ENCODE data around the gene WDR73.

The WDR73 gene

GRCh38 chr15:84668221-84668982, 14.3 kb upstream of the WDR73 start:
- no peak for DNase-seq (ENCODE audit: insufficient read length, low spot score)

GRCh38 chr15:84666373-84666772, 12.3 kb upstream of the WDR73 start:
- TF ChIP-seq, protein P1, sequence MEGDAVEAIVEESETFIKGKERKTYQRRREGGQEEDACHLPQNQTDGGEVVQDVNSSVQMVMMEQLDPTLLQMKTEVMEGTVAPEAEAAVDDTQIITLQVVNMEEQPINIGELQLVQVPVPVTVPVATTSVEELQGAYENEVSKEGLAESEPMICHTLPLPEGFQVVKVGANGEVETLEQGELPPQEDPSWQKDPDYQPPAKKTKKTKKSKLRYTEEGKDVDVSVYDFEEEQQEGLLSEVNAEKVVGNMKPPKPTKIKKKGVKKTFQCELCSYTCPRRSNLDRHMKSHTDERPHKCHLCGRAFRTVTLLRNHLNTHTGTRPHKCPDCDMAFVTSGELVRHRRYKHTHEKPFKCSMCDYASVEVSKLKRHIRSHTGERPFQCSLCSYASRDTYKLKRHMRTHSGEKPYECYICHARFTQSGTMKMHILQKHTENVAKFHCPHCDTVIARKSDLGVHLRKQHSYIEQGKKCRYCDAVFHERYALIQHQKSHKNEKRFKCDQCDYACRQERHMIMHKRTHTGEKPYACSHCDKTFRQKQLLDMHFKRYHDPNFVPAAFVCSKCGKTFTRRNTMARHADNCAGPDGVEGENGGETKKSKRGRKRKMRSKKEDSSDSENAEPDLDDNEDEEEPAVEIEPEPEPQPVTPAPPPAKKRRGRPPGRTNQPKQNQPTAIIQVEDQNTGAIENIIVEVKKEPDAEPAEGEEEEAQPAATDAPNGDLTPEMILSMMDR (IDR thresholded peaks at IDR 0.05; ENCODE audit: insufficient read depth, missing control alignments): no peak
- no peak for FAIRE-seq
- no peak for DNase-seq (ENCODE audit: insufficient read length, low spot score)

More at GRCh38 chr15:84668221-84668982, 14.3 kb upstream of the WDR73 start:
- FAIRE-seq: no peak
- TF ChIP-seq, protein P1 (IDR thresholded peaks at IDR 0.05; ENCODE audit: insufficient read depth, missing control alignments): no peak

GRCh38 chr15:84661001-84661400, 6.9 kb upstream of the WDR73 start:
- FAIRE-seq (no peak), DNase-seq (ENCODE audit: insufficient read length, low spot score) (no peak)
- TF ChIP-seq, protein P1 (IDR thresholded peaks at IDR 0.05; ENCODE audit: insufficient read depth, missing control alignments): no peak

- FAIRE-seq (no peak), DNase-seq (ENCODE audit: insufficient read length, low spot score) (no peak)
- TF ChIP-seq, protein P1 (IDR thresholded peaks at IDR 0.05; ENCODE audit: insufficient read depth, missing control alignments): no peak
Measured at GRCh38 chr15:84659904-84660781, 6.1 kb upstream of the WDR73 start.

DNA sequence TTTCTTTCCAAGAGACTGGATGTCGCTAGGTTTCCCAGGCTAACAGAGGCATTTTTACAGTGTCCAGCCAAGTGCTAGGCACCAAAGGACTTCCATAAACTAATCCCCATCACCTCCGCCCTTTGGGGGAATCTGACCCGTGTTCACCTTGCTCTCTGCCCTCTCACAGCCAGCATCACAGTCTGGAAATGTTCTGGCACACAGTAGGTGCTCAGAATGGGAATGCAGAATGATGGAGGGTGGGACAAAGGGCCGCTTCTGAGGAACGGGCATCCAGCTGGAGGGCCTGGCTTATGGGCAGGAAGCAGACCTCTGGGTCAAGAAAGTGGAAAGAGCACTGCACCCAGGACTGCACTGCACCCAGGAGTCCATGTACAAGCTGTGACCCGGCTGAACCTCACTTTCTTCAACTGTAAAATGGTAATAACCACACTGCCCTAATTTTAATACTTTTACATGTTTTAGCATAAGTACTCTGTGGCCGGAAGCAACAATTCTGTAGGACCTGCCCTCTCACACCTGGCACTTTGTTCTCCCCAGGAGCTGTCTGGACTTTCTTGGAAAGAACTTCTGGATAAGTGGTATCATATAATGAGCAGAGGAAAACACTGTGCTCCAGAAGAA, 4.8 kb upstream of the WDR73 start:
- DNase-seq (ENCODE audit: insufficient read length, low spot score) (no peak), FAIRE-seq (no peak)
- TF ChIP-seq, protein P1 (IDR thresholded peaks at IDR 0.05; ENCODE audit: insufficient read depth, missing control alignments): no peak

DNA sequence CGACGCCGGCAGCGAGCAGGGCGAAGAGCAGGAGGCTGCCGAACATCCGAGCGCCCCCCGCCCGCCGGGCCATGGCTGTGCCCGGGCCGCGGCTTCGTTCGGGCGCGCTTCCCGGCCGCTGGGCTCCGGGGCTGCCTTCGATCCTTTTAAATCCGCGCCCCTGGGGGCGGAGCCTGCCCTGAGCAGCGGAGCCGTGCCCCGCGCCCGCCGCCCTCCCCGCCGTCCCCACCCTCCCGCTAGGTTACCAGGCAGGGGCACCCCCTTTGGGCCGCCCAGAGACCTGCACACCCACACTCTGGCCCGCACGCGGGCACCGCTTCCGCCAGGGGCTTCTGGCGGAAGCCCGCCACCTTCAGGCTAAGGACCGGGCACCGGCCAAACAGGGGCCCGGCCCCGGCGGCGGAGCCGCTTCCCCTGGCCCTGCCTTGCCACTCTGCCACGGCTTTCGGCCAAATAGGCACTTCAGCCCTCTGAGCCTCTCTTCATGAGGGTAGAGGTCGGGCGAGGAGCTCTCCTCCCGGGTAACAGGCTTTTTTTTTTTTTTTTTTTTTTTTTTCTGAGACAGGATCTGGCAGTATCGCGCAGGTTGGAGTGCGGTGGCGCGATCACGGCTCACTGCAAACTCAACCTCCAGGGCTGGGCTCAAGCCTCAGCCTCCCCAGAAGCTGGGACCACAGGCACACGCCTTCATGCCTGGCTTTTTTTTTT, 4.2 kb upstream of the WDR73 start, which contains the start of gene NMB:
Gene NMB, minus strand, starts transcription at position 120 of the 708 bp plus-strand sequence. Its CDS starts 47 bp downstream, at position 73.
- DNase-seq (ENCODE audit: insufficient read length, low spot score) (peak; percentile 95), FAIRE-seq (no peak)
- TF ChIP-seq, protein P1 (IDR thresholded peaks at IDR 0.05; ENCODE audit: insufficient read depth, missing control alignments): peak; percentile 16

Data from D721Med (cell line).